ENCODE results near the gene ZNF385A. TPM values are rescaled to one million over a fixed set of nuclear protein-coding genes. Genes with fewer than 3 reads are reported as not detected.

ZNF385A gene
- total RNA-seq, 1 donor from 2014 or later, result 24.4 TPM

- Mint-ChIP-seq H3K4me1 (ENCODE audit: low read depth, unreplicated experiment) (peaks cover 31% of the 10 kb centered on the region), H3K27me3 (ENCODE audit: low read depth, unreplicated experiment) (peaks cover 6% of the 10 kb centered on the region), H3K4me3 (ENCODE audit: unreplicated experiment) (no peak overlapping the region), H3K36me3 (ENCODE audit: low read depth, unreplicated experiment) (peaks cover 17% of the 10 kb centered on the region), H3K27ac (ENCODE audit: unreplicated experiment) (no peak overlapping the region), H3K9me3 (ENCODE audit: unreplicated experiment) (peaks cover 1% of the 10 kb centered on the region)
- Histone ChIP-seq H3K4me3 (ENCODE audit: insufficient read depth, low read depth, low read length) (no peak overlapping the region), H3K79me2 (ENCODE audit: insufficient read depth, low read length) (no peaks in the 10 kb centered on the region), H3K27ac (ENCODE audit: low read depth, low read length) (no peak overlapping the region), H3K9me3 (ENCODE audit: insufficient read depth, low read depth, low read length) (no peaks in the 10 kb centered on the region), H2AFZ (ENCODE audit: low read depth, low read length) (no peak overlapping the region), H4K20me1 (ENCODE audit: insufficient read depth, low read length) (peaks cover 4% of the 10 kb centered on the region), H3K4me2 (ENCODE audit: low read length) (no peak overlapping the region), H3K4me1 (ENCODE audit: insufficient read depth, low read length) (peaks cover 30% of the 10 kb centered on the region), H3K9ac (ENCODE audit: low read length) (no peak overlapping the region), H3K27me3 (ENCODE audit: insufficient read depth, low read length) (no peaks in the 10 kb centered on the region), H3K36me3 (ENCODE audit: insufficient read depth, low read length) (no peaks in the 10 kb centered on the region)
- no peak for DNase-seq (ENCODE audit: low read depth)
- TF ChIP-seq CTCF (IDR thresholded peaks at IDR 0.05; ENCODE audit: insufficient read depth, low read depth, low read length), result no peak
- TF ChIP-seq EZH2 (IDR thresholded peaks at IDR 0.05; ENCODE audit: insufficient read depth, low read length), result no peak
- no peak for FAIRE-seq
Observed at GRCh38 chr12:54375259-54375579, 9.3 kb downstream of the ZNF385A start.

- Histone ChIP-seq H3K36me3 (ENCODE audit: insufficient read depth, low read length) (no peaks in the 10 kb centered on the region), H3K4me2 (ENCODE audit: low read length) (peak overlapping the region; percentile 13), H4K20me1 (ENCODE audit: insufficient read depth, low read length) (peaks cover 4% of the 10 kb centered on the region), H2AFZ (ENCODE audit: low read depth, low read length) (no peak overlapping the region), H3K27me3 (ENCODE audit: insufficient read depth, low read length) (no peaks in the 10 kb centered on the region), H3K79me2 (ENCODE audit: insufficient read depth, low read length) (no peaks in the 10 kb centered on the region), H3K9me3 (ENCODE audit: insufficient read depth, low read depth, low read length) (no peaks in the 10 kb centered on the region), H3K9ac (ENCODE audit: low read length) (no peak overlapping the region), H3K27ac (ENCODE audit: low read depth, low read length) (no peak overlapping the region), H3K4me1 (ENCODE audit: insufficient read depth, low read length) (peaks cover 30% of the 10 kb centered on the region), H3K4me3 (ENCODE audit: insufficient read depth, low read depth, low read length) (no peak overlapping the region)
- Mint-ChIP-seq H3K9me3 (ENCODE audit: unreplicated experiment) (peaks cover 1% of the 10 kb centered on the region), H3K4me1 (ENCODE audit: low read depth, unreplicated experiment) (peaks cover 29% of the 10 kb centered on the region), H3K36me3 (ENCODE audit: low read depth, unreplicated experiment) (peaks cover 17% of the 10 kb centered on the region), H3K27ac (ENCODE audit: unreplicated experiment) (no peak overlapping the region), H3K27me3 (ENCODE audit: low read depth, unreplicated experiment) (peaks cover 6% of the 10 kb centered on the region), H3K4me3 (ENCODE audit: unreplicated experiment) (no peak overlapping the region)
- TF ChIP-seq CTCF (IDR thresholded peaks at IDR 0.05; ENCODE audit: insufficient read depth, low read depth, low read length), result no peak
- no peak for TF ChIP-seq EZH2 (IDR thresholded peaks at IDR 0.05; ENCODE audit: insufficient read depth, low read length)
- FAIRE-seq (no peak), DNase-seq (ENCODE audit: low read depth) (no peak)
Observed at GRCh38 chr12:54374562-54375258, 9.8 kb downstream of the ZNF385A start.
